Liver (tissue), 3 donors: ENCODE results near the gene HPCAL4.

Experiments
- EGR1 ChIP-seq, 2 donors: IDR thresholded peaks; 2 replicates each; pipeline ENCODE4 v1.6.1; 2016 to 2018; ENCODE audit warnings: antibody characterized with exemption in 2 of 2, low read depth in 2 of 2
- JUND ChIP-seq, 2 donors: IDR thresholded peaks; 2 replicates each; pipeline ENCODE4 v1.6.1; 2016; ENCODE audit warnings: antibody characterized with exemption in 2 of 2
- NR2F2 ChIP-seq: IDR thresholded peaks from 2 replicates; pipeline ENCODE4 v1.6.1; 2016; ENCODE audit warnings: antibody characterized with exemption
- YY1 ChIP-seq: IDR thresholded peaks from 2 replicates; pipeline ENCODE4 v1.6.1; 2016; ENCODE audit warnings: antibody characterized with exemption, mild to moderate bottlenecking
- TF ChIP-seq, protein P1 (sequence below): fragments of 150-350 bp; IDR thresholded peaks from 2 replicates; pipeline ENCODE4 v1.5.1; 2017; ENCODE audit warnings: improper control_type of control experiment, low read depth, low read length; ENCODE audit not compliant: missing input control
- TF ChIP-seq, protein P2 (sequence below): IDR thresholded peaks from 2 replicates; pipeline ENCODE4 v1.6.1; 2016; ENCODE audit warnings: antibody characterized with exemption, mild to moderate bottlenecking
- TF ChIP-seq, protein P3 (sequence below): IDR thresholded peaks from 2 replicates; pipeline ENCODE4 v1.6.1; 2016; ENCODE audit warnings: antibody characterized with exemption
- donor health status: healthy.
- donor health status: healthy.

DNA sequence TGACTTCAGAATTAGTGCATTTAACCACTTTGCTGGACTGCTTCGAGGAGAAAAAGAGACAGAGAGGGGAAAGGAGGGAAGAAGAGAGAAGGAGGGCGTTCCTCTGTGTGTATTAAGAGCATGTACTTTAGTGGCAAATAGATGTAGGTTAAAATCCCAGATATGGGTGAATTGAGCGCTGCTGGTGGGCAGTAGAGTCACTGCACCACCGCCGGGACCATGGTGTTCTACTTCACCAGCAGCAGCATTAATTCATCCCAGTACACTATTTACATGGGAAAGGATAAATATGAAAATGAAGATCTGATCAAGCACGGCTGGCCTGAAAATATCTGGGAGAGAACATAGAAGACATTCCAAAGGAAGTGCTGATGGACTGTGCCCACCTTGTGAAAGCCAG, 26.6 kb upstream of the HPCAL4 start:
- TF ChIP-seq, protein P1, sequence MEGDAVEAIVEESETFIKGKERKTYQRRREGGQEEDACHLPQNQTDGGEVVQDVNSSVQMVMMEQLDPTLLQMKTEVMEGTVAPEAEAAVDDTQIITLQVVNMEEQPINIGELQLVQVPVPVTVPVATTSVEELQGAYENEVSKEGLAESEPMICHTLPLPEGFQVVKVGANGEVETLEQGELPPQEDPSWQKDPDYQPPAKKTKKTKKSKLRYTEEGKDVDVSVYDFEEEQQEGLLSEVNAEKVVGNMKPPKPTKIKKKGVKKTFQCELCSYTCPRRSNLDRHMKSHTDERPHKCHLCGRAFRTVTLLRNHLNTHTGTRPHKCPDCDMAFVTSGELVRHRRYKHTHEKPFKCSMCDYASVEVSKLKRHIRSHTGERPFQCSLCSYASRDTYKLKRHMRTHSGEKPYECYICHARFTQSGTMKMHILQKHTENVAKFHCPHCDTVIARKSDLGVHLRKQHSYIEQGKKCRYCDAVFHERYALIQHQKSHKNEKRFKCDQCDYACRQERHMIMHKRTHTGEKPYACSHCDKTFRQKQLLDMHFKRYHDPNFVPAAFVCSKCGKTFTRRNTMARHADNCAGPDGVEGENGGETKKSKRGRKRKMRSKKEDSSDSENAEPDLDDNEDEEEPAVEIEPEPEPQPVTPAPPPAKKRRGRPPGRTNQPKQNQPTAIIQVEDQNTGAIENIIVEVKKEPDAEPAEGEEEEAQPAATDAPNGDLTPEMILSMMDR = no peak
- no peak for TF ChIP-seq JUND (IDR thresholded peaks at IDR 0.05)
- TF ChIP-seq, protein P2, sequence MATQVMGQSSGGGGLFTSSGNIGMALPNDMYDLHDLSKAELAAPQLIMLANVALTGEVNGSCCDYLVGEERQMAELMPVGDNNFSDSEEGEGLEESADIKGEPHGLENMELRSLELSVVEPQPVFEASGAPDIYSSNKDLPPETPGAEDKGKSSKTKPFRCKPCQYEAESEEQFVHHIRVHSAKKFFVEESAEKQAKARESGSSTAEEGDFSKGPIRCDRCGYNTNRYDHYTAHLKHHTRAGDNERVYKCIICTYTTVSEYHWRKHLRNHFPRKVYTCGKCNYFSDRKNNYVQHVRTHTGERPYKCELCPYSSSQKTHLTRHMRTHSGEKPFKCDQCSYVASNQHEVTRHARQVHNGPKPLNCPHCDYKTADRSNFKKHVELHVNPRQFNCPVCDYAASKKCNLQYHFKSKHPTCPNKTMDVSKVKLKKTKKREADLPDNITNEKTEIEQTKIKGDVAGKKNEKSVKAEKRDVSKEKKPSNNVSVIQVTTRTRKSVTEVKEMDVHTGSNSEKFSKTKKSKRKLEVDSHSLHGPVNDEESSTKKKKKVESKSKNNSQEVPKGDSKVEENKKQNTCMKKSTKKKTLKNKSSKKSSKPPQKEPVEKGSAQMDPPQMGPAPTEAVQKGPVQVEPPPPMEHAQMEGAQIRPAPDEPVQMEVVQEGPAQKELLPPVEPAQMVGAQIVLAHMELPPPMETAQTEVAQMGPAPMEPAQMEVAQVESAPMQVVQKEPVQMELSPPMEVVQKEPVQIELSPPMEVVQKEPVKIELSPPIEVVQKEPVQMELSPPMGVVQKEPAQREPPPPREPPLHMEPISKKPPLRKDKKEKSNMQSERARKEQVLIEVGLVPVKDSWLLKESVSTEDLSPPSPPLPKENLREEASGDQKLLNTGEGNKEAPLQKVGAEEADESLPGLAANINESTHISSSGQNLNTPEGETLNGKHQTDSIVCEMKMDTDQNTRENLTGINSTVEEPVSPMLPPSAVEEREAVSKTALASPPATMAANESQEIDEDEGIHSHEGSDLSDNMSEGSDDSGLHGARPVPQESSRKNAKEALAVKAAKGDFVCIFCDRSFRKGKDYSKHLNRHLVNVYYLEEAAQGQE = no peak
- TF ChIP-seq, protein P3, sequence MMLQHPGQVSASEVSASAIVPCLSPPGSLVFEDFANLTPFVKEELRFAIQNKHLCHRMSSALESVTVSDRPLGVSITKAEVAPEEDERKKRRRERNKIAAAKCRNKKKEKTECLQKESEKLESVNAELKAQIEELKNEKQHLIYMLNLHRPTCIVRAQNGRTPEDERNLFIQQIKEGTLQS = no peak
- no peak for TF ChIP-seq YY1
- no peak for TF ChIP-seq EGR1 (IDR thresholded peaks at IDR 0.05; ENCODE audit: low read depth in 2 of 2)
- TF ChIP-seq NR2F2 = no peak
